Measurements from ENCODE around the gene KCNG1.

DNA sequence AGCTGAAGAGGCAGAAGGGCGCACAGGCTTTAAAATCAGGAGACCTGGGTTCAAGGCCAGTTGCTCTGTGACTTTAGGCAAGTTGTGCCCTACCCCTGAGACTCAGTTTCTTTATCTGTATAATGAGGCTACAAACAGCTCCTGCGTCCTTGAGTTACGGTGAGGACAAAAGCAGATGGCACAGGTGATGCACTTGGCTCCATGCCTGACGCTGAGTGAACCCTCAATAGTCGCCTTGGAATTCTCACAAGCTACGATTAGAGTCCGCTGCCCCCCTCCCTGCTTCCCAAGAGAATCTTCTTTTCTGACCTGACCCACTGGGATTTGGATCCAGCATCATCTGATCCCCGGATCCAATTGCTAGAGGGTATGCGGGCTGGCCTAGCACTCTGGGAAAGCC is 6.4 kb downstream of the KCNG1 start:
- TF ChIP-seq GATA2 (IDR thresholded peaks at IDR 0.05; ENCODE audit: low read depth, low read length) = no peak
- TF ChIP-seq GATA3 (IDR thresholded peaks at IDR 0.05; ENCODE audit: low read depth, low read length) = no peak
